SK-N-SH treated with all-trans-retinoic acid at 6 μM for 48 hours (cell line): ENCODE measurements around the gene CPSF3.

Experiments
- ARNTL ChIP-seq: fragments of 450-650 bp; formaldehyde crosslinking; IDR thresholded peaks from 2 replicates; pipeline ENCODE4 v1.5.0; 2020; ENCODE audit warnings: low read depth, mild to moderate bottlenecking, moderate library complexity, borderline replicate concordance
- BACH2 ChIP-seq: fragments of 250-450 bp; sonication (Bioruptor Pico); IDR thresholded peaks from 2 replicates; pipeline ENCODE4 v1.9.0; 2021; ENCODE audit warnings: mild to moderate bottlenecking, borderline replicate concordance
- CREB5 ChIP-seq: fragments of 250-450 bp; sonication (Bioruptor Pico); IDR thresholded peaks from 2 replicates; pipeline ENCODE4 v1.5.1; 2020; ENCODE audit warnings: low read depth, mild to moderate bottlenecking, moderate library complexity
- GLIS3 ChIP-seq: fragments of 250-450 bp; sonication (Bioruptor Pico); IDR thresholded peaks from 2 replicates; pipeline ENCODE4 v1.5.0; 2020; ENCODE audit warnings: mild to moderate bottlenecking, moderate library complexity
- ISL1 ChIP-seq: fragments of 250-450 bp; sonication (Bioruptor Pico); IDR thresholded peaks from 2 replicates; pipeline ENCODE4 v2.1.2; 2022; ENCODE audit warnings: mild to moderate bottlenecking, moderate library complexity
- PATZ1 ChIP-seq: fragments of 250-450 bp; sonication (Bioruptor Pico); IDR thresholded peaks from 2 replicates; pipeline ENCODE4 v1.8.0; 2020; ENCODE audit warnings: mild to moderate bottlenecking, moderate library complexity, borderline replicate concordance
- POU6F1 ChIP-seq: fragments of 250-450 bp; sonication (Bioruptor Pico); IDR thresholded peaks from 2 replicates; pipeline ENCODE4 v1.8.0; 2021; ENCODE audit warnings: low read depth, mild to moderate bottlenecking, moderate library complexity, borderline replicate concordance
- PPARA ChIP-seq: fragments of 250-450 bp; sonication (Bioruptor Pico); IDR thresholded peaks from 2 replicates; pipeline ENCODE4 v1.5.0; 2020; ENCODE audit warnings: mild to moderate bottlenecking, borderline replicate concordance
- RARB ChIP-seq: fragments of 250-450 bp; sonication (Bioruptor Pico); IDR thresholded peaks from 2 replicates; pipeline ENCODE4 v1.8.0; 2021; ENCODE audit warnings: mild to moderate bottlenecking, moderate library complexity
- TSHZ2 ChIP-seq: fragments of 250-450 bp; sonication (Bioruptor Pico); IDR thresholded peaks from 2 replicates; pipeline ENCODE4 v1.5.0; 2020; ENCODE audit warnings: mild to moderate bottlenecking, moderate library complexity
- ZC3H10 ChIP-seq: fragments of 250-450 bp; sonication (Bioruptor Pico); IDR thresholded peaks from 2 replicates; pipeline ENCODE4 v1.5.1; 2021; ENCODE audit warnings: mild to moderate bottlenecking, moderate library complexity
- ZFP3 ChIP-seq: fragments of 250-450 bp; sonication (Bioruptor Pico); IDR thresholded peaks from 2 replicates; pipeline ENCODE4 v1.5.0; 2020; ENCODE audit warnings: mild to moderate bottlenecking, moderate library complexity
- ZNF565 ChIP-seq: fragments of 450-650 bp; formaldehyde crosslinking; conservative IDR thresholded peaks from 2 replicates; pipeline ENCODE4 v1.5.0; 2020; ENCODE audit warnings: low read depth, mild to moderate bottlenecking, moderate library complexity
- ZNF8 ChIP-seq: fragments of 450-650 bp; formaldehyde crosslinking; IDR thresholded peaks from 2 replicates; pipeline ENCODE4 v1.5.0; 2020; ENCODE audit warnings: mild to moderate bottlenecking, moderate library complexity

GRCh38 chr2:9451231-9451630 is 27.8 kb downstream of the CPSF3 start:
- TF ChIP-seq RARB (CRISPR knock-in tag) (no peak), CREB5 (CRISPR knock-in tag) (no peak), ZNF8 (CRISPR knock-in tag) (no peak), ZFP3 (CRISPR knock-in tag) (no peak), GLIS3 (CRISPR knock-in tag) (no peak), ZNF565 (CRISPR knock-in tag) (no peak), PATZ1 (CRISPR knock-in tag) (no peak), ZC3H10 (no peak), PPARA (CRISPR knock-in tag) (no peak), ISL1 (CRISPR knock-in tag) (no peak), POU6F1 (CRISPR knock-in tag) (no peak), BACH2 (no peak), ARNTL (CRISPR knock-in tag) (no peak), TSHZ2 (no peak)
